Measurements from ENCODE around the gene ZNF732. TPM values are rescaled to one million over a fixed set of nuclear protein-coding genes. Genes with fewer than 3 reads are reported as not detected.

The ZNF732 gene
- 0.10 TPM in 1 of 2 replicates, not detected in the other for total RNA-seq

DNA sequence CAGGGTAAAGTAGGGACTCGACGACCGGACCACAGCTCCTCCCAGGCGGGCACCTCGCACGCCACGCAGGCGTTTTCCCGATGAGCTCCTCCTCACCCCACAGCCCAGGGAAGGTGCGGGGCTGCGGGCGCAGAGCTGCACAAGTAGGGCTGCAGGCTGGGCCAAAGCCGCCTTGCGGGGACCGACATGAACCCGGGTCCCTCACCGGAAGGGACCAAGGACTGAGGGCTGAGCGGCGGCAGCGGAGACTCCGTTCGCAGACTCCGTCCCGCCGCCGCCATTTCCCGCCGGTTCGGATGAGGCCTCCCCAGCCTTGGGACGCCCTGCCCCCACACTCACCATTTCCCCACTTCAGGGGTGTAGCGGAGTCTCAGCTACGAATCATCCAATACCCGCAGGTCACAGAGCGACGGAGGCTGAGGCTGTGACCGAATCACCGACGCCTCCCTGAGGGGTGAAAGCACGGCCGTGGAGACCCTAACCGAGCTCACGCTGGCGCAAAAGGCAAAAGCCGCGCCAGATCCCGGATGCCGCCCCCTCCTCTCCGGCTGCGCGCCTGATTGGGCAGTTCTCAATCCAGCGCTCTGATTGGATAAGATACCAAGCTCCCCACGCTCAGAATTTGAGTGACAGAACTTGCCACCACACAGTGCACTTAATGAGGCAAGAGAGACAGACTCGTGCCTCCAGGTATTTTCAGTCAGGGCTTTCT, at the start of gene ZNF732:
TSS of gene ZNF732 (minus strand) at position 506 of the 712 bp plus-strand sequence. CDS start at position 342, 164 bp downstream.

GRCh38 chr4:337143-337931, 32.1 kb upstream of the ZNF732 start, which contains the start of gene ZNF141:
ZNF141 (plus strand) TSS chr4:337814; CDS start chr4:337984, 170 bp downstream.

Other genes with a start within 250 kb of the ZNF732 start
- 2.5 and 3.1 TPM in 2 replicates for gene ZNF718, start 181.0 kb downstream of the ZNF732 start, total RNA-seq
- gene ZNF141, start 32.3 kb upstream of the ZNF732 start, total RNA-seq, result 4.8 TPM in 2 replicates
- 10.3 and 12.3 TPM in 2 replicates for gene ZNF721, start 193.7 kb upstream of the ZNF732 start, total RNA-seq
- 30.4 and 31.8 TPM in 2 replicates for gene PIGG, start 193.7 kb upstream of the ZNF732 start, total RNA-seq